Coronary artery (tissue), 2 donors: ENCODE measurements around the gene RBBP8NL.

ENCODE experiments used
- DNase-seq: peaks from one replicate; pipeline ENCODE4 v3.0.0-alpha.2; 2017; ENCODE audit warnings: low spot score
- H3K27ac ChIP-seq, 2 donors: fragments of 200-600 bp; sonication (generic); one replicate each; pipeline ENCODE4 v1.5.1; 2016 to 2019
- H3K4me3 ChIP-seq: fragments of 200-600 bp; sonication (generic); 2 replicates; pipeline ENCODE4 v1.5.1; 2016; ENCODE audit warnings: mild to moderate bottlenecking, moderate library complexity
- TF ChIP-seq, protein P1 (sequence below): fragments of 200-600 bp; sonication (generic); IDR thresholded peaks from one replicate; pipeline ENCODE4 v1.5.1; 2019; ENCODE audit warnings: antibody characterized with exemption

The RBBP8NL gene

DNA sequence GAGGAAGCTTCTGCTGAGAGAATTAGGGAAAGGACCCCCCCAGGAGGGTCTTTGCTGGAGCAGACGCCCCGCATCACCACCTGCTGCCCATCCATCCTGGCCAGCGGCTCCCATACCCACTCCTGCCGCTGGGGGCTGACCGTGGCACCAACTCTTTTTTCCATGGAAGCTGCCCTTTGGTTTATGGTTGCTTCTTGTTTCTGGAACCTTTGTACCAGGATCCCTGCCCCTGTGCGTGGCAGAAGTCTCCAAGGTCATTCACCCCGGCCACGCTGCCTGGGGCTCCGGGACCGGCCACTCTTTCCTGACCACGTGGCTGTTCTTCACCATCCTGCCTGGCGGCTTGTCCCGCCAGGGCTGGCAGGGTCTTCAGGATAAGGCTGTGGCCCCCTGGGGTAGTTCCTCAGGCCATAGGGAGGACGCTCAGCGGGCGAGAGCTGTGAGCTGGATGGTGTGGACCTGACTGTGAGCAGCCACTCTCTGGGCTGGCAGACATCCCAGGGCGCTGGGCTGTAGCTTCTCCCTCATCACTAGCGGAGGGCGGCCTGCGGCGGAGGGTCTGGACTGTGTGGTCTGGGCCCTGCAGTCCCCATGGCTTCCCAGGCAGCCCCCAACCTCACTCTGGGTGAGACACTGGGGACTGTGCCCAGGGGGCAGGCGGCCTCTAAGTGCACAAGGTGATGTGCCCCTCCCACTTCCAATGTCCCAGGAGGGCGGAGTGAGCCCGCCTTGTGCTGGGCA lies 22.8 kb upstream of the RBBP8NL start:
- TF ChIP-seq, protein P1, sequence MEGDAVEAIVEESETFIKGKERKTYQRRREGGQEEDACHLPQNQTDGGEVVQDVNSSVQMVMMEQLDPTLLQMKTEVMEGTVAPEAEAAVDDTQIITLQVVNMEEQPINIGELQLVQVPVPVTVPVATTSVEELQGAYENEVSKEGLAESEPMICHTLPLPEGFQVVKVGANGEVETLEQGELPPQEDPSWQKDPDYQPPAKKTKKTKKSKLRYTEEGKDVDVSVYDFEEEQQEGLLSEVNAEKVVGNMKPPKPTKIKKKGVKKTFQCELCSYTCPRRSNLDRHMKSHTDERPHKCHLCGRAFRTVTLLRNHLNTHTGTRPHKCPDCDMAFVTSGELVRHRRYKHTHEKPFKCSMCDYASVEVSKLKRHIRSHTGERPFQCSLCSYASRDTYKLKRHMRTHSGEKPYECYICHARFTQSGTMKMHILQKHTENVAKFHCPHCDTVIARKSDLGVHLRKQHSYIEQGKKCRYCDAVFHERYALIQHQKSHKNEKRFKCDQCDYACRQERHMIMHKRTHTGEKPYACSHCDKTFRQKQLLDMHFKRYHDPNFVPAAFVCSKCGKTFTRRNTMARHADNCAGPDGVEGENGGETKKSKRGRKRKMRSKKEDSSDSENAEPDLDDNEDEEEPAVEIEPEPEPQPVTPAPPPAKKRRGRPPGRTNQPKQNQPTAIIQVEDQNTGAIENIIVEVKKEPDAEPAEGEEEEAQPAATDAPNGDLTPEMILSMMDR, result no peak
- no peak overlapping the region for H3K27ac ChIP-seq
- H3K4me3 ChIP-seq, result no peak overlapping the region
- no peak for DNase-seq

DNA sequence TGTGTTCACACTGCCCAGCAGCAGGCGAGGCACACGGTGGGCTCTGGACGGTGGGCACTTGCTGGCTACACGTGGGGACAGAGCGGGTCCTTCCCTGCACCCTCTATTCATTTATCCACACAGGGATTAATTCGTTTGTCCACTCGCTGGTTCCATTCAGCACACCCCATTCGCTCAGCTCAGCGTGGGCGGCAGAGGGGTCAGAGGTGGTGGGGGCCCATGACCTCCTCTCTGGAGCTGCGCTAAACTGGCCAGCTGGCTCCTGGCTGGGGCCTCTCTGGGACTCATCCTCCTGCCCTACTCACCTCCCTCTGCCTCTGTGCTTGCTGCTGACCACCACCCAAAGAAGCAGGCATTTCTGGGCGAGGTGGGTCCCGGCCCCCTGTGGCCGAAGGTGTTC lies 21.4 kb upstream of the RBBP8NL start:
- TF ChIP-seq, protein P1, result no peak
- no peak for DNase-seq
- no peak overlapping the region for H3K4me3 ChIP-seq
- no peak overlapping the region for H3K27ac ChIP-seq

DNA sequence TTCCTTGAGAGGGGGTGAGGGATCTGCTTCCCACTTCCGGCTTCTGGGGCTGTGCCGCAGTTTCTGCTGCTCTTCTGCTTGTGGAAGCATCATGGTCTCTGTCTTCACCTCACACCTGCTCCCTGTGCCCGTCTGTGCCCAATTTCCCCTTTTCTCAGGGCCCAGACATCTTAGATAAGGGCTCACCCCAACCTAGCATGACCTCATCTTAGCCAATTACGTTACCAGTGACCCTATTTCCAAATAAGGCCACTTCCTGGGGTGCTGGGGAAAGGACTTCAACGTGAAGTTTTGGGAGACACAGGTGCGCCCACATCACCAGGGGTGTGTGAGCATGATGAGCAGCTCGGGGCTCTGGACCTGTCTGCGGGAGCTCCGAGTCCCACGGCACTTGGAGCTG lies 20.7 kb upstream of the RBBP8NL start:
- TF ChIP-seq, protein P1, result no peak
- no peak for DNase-seq
- Histone ChIP-seq H3K4me3 (no peak overlapping the region), H3K27ac (no peak overlapping the region)

DNA sequence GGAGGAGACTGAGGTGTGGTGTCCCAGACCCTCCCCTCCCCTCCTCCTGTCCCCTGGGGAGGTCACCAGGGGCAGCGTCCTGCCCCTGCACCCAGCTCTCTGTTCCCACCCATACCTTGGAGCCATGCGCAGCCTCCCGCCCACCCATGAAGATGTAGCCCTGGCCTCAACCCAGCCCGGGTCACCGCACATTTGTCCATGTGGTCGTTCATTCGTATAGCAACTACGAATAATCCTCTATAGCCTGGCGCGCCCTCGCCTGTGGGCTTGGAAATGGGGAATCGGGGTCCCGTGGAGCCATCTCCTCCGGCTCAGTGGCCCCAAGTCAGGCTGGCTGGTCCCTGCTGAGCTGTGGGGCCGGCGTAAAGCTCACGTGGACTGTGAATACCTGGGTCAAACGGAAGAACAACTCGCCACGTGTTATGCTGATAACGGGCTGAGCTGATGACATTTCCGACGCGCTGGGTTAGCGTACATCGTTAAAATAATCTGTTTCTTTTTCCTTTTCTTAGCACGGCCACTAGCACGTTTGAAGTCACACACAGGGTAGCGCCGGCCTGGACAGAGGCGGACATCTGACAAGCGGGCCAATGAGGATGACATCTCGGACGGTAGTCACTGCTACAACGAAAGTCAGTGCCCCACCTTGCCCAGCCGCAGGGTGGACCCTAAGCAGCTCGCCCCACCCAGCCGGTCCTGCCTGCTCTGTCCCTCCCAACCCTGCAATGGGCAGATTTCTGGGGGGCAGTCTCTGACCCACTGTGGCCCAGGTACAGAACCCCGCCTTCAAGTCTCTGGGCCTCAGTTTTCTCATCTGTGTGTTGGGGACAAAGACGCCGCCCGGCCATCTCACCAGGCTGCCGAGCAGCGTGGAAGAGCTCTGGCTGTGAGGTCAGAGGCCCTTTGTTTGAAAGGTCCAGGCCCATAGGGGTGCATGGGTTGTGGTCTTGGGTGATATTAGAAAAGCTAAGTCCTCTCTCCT lies 19.8 kb upstream of the RBBP8NL start:
- H3K4me3 ChIP-seq, result no peak overlapping the region
- TF ChIP-seq, protein P1, result no peak
- no peak for DNase-seq
- no peak overlapping the region for H3K27ac ChIP-seq

DNA sequence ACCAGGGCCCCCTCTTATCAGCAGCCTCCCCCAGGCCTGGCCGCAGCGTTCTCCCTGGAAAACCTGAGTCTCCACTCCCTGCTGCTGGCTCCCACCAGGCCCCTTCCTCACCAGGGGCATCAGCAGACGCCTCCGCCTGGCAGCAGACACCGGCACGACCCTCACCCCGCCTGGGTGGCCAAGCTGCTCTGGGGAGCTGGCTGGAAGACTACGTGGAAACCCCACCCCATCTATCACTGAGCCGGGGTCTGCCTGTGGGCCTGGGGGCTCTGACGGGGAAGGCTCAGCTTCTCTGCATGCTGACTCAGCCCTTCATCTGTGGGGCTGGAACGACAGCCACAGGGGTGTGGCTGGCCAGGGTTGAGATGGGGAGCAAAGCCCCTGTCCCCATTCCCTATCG lies 19.1 kb upstream of the RBBP8NL start:
- no peak overlapping the region for H3K27ac ChIP-seq
- TF ChIP-seq, protein P1, result no peak
- no peak for DNase-seq
- no peak overlapping the region for H3K4me3 ChIP-seq

DNA sequence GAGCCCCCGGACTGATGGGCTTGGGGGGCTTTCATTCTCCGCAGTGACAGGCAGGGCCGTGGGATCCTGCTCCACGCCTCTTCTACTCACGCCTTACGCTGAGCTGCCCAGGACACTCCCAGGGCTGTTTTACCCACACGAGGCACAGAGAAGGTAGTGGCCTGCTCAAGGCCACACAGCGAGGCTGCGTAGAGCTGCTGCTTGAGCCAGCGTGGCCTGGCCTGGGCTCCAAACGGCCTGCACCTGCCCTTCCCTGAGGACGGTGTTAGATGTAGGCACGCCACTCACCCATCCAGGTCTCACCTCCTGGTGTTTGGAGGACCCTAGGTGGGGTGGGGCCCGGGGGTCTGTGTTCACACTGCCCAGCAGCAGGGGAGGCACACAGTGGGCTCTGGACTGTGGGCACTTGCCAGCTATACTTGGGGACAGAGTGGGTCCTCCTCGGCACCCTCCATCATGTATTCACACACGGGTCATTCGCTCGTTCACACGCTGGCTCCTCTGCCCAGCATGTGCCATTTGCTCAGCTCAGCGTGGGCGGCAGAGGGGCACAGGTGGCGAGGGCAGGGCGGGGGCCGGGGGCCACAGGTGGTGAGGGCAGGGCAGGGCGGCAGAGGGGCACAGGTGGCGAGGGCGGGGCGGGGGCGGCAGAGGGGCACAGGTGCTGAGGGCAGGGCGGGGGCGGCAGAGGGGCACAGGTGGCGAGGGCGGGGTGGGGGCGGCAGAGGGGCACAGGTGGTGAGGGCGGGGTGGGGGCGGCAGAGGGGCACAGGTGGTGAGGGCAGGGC lies 18.4 kb upstream of the RBBP8NL start:
- Histone ChIP-seq H3K4me3 (no peak overlapping the region), H3K27ac (no peak overlapping the region)
- DNase-seq, result no peak
- TF ChIP-seq, protein P1, result no peak
